ENCODE results near the gene MEF2C.

Gene MEF2C

GRCh38 chr5:88732862-88733261 is 150.1 kb downstream of the MEF2C start:
- Histone ChIP-seq H2AFZ (ENCODE audit: low read depth) (no peak overlapping the region), H3K4me1 (ENCODE audit: low read depth, poor library complexity, severe bottlenecking) (peaks cover 13% of the 10 kb centered on the region), H3K27me3 (ENCODE audit: insufficient read depth, low read depth) (no peaks in the 10 kb centered on the region), H3K36me3 (ENCODE audit: insufficient read depth) (no peaks in the 10 kb centered on the region), H3K9ac (no peak overlapping the region), H4K20me1 (ENCODE audit: insufficient read depth) (no peaks in the 10 kb centered on the region), H3K4me3 (IDR thresholded peaks at IDR 0.05; ENCODE audit: insufficient read depth, low read depth, low read length) (no peak overlapping the region), H3K4me2 (no peak overlapping the region), H3K27ac (no peak overlapping the region), H3K79me2 (ENCODE audit: insufficient read depth, low read depth) (no peaks in the 10 kb centered on the region)
- no peak for TF ChIP-seq CTCF (conservative IDR thresholded peaks at IDR 0.05; ENCODE audit: low read depth, low read length)

- Histone ChIP-seq H3K4me2 (no peak overlapping the region), H2AFZ (ENCODE audit: low read depth) (no peak overlapping the region), H3K4me3 (IDR thresholded peaks at IDR 0.05; ENCODE audit: insufficient read depth, low read depth, low read length) (no peak overlapping the region), H3K27me3 (ENCODE audit: insufficient read depth, low read depth) (no peaks in the 10 kb centered on the region), H3K36me3 (ENCODE audit: insufficient read depth) (no peaks in the 10 kb centered on the region), H3K79me2 (ENCODE audit: insufficient read depth, low read depth) (no peaks in the 10 kb centered on the region), H4K20me1 (ENCODE audit: insufficient read depth) (no peaks in the 10 kb centered on the region), H3K9ac (no peak overlapping the region), H3K4me1 (ENCODE audit: low read depth, poor library complexity, severe bottlenecking) (peaks cover 13% of the 10 kb centered on the region), H3K27ac (no peak overlapping the region)
- no peak for TF ChIP-seq CTCF (conservative IDR thresholded peaks at IDR 0.05; ENCODE audit: low read depth, low read length)
Observed at GRCh38 chr5:88732181-88732633, 150.8 kb downstream of the MEF2C start.

- no peaks in the 10 kb centered on the region for H3K79me2 ChIP-seq (ENCODE audit: insufficient read depth, low read depth)
- H3K27me3 ChIP-seq (ENCODE audit: insufficient read depth, low read depth) = no peaks in the 10 kb centered on the region
- H2AFZ ChIP-seq (ENCODE audit: low read depth) = no peak overlapping the region
- no peak overlapping the region for H3K4me2 ChIP-seq
- H3K36me3 ChIP-seq (ENCODE audit: insufficient read depth) = no peaks in the 10 kb centered on the region
- no peak overlapping the region for H3K9ac ChIP-seq
- no peak overlapping the region for H3K4me3 ChIP-seq (IDR thresholded peaks at IDR 0.05; ENCODE audit: insufficient read depth, low read depth, low read length)
- TF ChIP-seq CTCF (conservative IDR thresholded peaks at IDR 0.05; ENCODE audit: low read depth, low read length) = 0 out of 2 replicates have a peak, but pooled peaks have one; percentile 36
- no peaks in the 10 kb centered on the region for H4K20me1 ChIP-seq (ENCODE audit: insufficient read depth)
- peaks cover 13% of the 10 kb centered on the region for H3K4me1 ChIP-seq (ENCODE audit: low read depth, poor library complexity, severe bottlenecking)
- no peak overlapping the region for H3K27ac ChIP-seq
Observed at GRCh38 chr5:88729829-88730182, 153.2 kb downstream of the MEF2C start.

- Histone ChIP-seq H3K27me3 (ENCODE audit: insufficient read depth, low read depth) (no peaks in the 10 kb centered on the region), H3K36me3 (ENCODE audit: insufficient read depth) (no peaks in the 10 kb centered on the region), H3K79me2 (ENCODE audit: insufficient read depth, low read depth) (no peaks in the 10 kb centered on the region), H4K20me1 (ENCODE audit: insufficient read depth) (no peaks in the 10 kb centered on the region), H2AFZ (ENCODE audit: low read depth) (no peak overlapping the region), H3K27ac (no peak overlapping the region), H3K9ac (no peak overlapping the region), H3K4me2 (no peak overlapping the region), H3K4me3 (IDR thresholded peaks at IDR 0.05; ENCODE audit: insufficient read depth, low read depth, low read length) (no peak overlapping the region), H3K4me1 (ENCODE audit: low read depth, poor library complexity, severe bottlenecking) (peaks cover 13% of the 10 kb centered on the region)
- TF ChIP-seq CTCF (conservative IDR thresholded peaks at IDR 0.05; ENCODE audit: low read depth, low read length) = peak; percentile 93
Observed at GRCh38 chr5:88729084-88729828, 153.7 kb downstream of the MEF2C start.

Measured in KMS-11 (cell line).